GM11168 (cell line): ENCODE measurements around the gene DBNDD2.

ENCODE experiments used
- in situ Hi-C: fragments of 300-500 bp; cut with MboI; formaldehyde crosslinking; loops from one replicate; pipeline ENCODE4 v1.12.0; 2022; ENCODE audit warnings: low sequenced_read_pairs; ENCODE audit not compliant: unreplicated experiment

Gene DBNDD2

DNA sequence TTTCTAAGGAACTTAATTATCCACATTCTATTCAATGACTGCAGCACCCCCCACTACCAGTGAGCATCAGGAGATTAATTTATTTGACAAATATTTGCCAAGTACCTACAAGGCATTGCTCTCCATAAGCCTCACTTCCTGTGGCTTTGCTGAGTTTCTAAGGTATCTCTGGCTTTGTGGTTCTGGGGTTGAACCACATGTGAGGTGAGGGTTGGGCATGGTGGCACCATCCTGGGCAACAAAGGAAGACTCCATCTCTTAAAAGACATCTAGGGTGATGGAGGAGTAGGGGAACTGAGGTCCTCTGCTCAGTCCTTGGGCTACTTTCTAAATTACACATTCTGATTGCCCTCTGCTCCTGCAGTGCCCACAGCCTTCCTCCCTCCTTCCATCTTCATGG lies 36.0 kb downstream of the DBNDD2 start:
- in situ Hi-C loops: no loop called here

- in situ Hi-C loops: no loop called here
These were observed 37.9 kb downstream of the DBNDD2 start for GRCh38 chr20:45445805-45446562.

DNA sequence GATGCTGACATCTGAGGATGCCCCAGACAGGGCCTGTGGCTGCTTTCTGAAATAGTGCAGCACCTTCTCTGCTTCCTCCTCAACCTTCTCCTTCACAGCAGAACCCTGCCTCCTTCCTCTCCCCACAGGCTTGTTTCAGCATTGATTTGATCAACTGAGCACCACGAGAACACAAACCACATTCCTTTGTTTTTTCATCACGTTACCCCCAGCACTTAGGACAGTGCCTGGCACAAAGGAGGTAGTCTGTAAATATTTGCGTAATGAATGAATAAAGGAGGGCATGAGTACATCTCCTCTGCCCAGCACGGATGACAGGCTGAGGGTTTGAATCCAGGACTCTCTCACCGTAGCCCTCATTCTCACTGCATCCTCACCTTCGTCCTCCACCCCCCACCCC lies 40.2 kb downstream of the DBNDD2 start:
- in situ Hi-C loops: no loop called here

DNA sequence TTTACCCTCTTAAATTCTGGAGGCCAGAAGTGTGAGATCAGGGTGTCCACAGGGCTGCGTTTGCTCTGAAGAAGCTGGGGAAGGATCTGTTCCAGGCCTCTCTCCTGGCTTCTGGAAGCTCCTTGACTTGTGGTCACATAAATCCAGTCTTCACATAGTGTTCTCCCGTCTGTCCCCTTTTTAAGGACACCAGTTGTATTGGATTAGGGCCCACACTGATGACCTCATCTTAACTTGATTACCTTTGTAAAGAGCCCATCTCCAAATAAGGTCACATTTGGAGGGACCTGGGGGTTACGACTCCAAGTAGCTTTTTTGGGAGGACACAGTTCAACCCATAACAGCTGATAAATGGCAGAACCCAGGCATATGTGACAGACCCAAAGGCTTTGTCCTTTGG lies 41.4 kb downstream of the DBNDD2 start:
- in situ Hi-C loops: no loop called here

GRCh38 chr20:45450097-45450818 lies 42.2 kb downstream of the DBNDD2 start:
- in situ Hi-C loops: no loop called here

- in situ Hi-C loops: no loop called here
These were observed 44.1 kb downstream of the DBNDD2 start for GRCh38 chr20:45452238-45452637.

GRCh38 chr20:45452772-45453691 lies 44.9 kb downstream of the DBNDD2 start:
- in situ Hi-C loops: no loop called here

- in situ Hi-C loops: no loop called here
These were observed 48.5 kb downstream of the DBNDD2 start for GRCh38 chr20:45456632-45457031.

DNA sequence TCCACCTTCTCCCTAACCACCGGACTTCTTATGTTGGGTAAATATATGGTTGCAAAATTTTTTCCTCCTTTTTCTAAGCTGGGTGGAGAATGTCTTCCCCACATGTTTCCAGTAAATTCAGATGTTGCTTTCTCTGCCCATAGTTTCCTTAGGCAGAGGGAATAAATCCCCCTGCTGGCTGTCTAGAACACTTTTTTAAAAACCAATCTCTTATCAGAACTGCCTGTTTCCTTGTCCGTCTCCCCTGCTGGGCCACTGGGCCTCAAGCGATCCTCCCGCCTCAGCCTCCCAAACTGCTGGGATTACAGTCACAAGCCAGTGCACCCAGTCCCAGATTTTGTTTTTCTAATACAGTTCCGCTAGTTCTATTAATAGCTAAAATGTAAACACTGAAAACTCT lies 51.5 kb downstream of the DBNDD2 start:
- in situ Hi-C loops: no loop called here
